A673 (cell line): ENCODE measurements around the gene CRBN.

Experiments
- EZH2 ChIP-seq: fragments of 200-600 bp; sonication (generic); IDR thresholded peaks from 2 replicates; pipeline ENCODE4 v1.6.1; 2017; ENCODE audit warnings: borderline replicate concordance, low read depth, mild to moderate bottlenecking, mixed read lengths, antibody characterized with exemption, low read length; ENCODE audit not compliant: poor library complexity, severe bottlenecking
- TF ChIP-seq, protein P1 (sequence below): fragments of 300-800, 200-600 bp; sonication (generic); conservative IDR thresholded peaks from 2 replicates; pipeline ENCODE4 v1.5.1; 2017; ENCODE audit warnings: low read depth, mild to moderate bottlenecking, antibody characterized with exemption, low read length, moderate library complexity, mixed read lengths

DNA sequence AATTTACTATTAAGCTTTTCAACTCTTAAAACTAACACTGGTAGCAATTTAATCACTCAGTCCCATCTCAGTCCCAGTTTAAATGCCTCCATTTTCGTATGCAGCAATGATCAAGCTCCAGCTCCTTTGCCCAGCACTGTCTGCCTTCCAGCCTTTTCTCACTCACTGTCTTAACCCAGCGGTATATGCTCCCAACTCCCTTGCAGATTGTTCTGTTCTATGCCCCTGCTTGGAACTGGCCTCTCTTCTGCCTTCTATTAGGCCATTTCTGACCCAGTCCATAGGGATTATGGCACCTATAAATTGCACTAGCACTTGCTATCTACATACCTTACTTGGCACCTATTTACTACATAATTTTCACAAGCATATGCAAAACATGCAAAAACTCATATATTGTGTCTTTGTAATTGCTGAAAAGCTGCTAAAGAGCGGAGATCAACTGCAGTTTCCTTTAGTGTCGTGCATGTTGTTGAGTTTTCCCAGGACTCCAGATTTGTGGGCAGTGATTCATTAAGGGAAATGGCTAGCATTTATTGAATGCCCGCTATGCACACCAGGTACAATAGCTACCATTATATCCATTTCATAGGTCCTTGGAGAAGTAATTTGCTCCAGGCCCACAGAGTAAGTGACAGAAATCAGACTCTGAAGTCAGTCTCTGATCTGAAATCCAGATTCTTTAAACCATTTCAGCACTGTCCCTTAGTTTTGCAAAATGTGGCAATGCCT, 24.4 kb downstream of the CRBN start:
- TF ChIP-seq, protein P1, sequence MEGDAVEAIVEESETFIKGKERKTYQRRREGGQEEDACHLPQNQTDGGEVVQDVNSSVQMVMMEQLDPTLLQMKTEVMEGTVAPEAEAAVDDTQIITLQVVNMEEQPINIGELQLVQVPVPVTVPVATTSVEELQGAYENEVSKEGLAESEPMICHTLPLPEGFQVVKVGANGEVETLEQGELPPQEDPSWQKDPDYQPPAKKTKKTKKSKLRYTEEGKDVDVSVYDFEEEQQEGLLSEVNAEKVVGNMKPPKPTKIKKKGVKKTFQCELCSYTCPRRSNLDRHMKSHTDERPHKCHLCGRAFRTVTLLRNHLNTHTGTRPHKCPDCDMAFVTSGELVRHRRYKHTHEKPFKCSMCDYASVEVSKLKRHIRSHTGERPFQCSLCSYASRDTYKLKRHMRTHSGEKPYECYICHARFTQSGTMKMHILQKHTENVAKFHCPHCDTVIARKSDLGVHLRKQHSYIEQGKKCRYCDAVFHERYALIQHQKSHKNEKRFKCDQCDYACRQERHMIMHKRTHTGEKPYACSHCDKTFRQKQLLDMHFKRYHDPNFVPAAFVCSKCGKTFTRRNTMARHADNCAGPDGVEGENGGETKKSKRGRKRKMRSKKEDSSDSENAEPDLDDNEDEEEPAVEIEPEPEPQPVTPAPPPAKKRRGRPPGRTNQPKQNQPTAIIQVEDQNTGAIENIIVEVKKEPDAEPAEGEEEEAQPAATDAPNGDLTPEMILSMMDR: no peak
- TF ChIP-seq EZH2: no peak
